Fibroblast of skin of left quadriceps (primary cell): Measurements from ENCODE around the gene RASGRP2.
A peak's percentile ranks its signal among the peaks of the same experiment; 100 is the strongest.

Experiments
- DNase-seq, 2 experiments: peaks; one replicate each; pipeline ENCODE4 v3.0.0-alpha.2; 2013; ENCODE audit warnings: low read depth in 2 of 2

RASGRP2 gene

GRCh38 chr11:64743591-64744543 is at the start of gene RASGRP2:
TSS of gene RASGRP2 (minus strand) at chr11:64744142. CDS start at chr11:64742866, 1,276 bp downstream.
- no peak for DNase-seq

GRCh38 chr11:64792482-64792881 is 48.5 kb upstream of the RASGRP2 start:
- no peak for DNase-seq

DNA sequence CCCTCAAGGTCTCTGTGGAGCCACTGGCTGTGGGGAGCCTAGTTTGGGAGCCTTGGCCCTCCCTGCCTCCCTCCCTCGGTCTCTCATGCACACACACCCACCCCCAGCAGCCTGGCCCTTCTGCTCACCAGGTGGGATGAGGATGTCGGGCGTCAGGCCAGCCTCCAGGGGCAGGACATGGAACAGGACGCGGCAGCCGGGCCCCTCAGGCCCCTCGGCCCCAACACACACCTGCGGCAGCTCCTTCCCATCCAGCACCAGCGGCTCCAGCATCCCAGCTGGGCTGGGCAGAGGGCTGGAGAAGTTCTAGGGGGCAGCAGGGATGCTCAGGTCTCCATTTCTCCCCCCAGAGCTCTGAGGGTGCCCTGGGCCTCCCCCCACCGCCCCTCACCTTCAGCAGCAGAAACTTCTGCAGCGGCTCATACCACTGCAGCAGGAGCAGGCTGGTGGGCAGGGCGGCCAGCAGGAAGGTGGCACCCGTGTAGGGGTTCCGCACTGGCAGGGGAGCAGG is 47.9 kb upstream of the RASGRP2 start:
- DNase-seq: no peak

DNA sequence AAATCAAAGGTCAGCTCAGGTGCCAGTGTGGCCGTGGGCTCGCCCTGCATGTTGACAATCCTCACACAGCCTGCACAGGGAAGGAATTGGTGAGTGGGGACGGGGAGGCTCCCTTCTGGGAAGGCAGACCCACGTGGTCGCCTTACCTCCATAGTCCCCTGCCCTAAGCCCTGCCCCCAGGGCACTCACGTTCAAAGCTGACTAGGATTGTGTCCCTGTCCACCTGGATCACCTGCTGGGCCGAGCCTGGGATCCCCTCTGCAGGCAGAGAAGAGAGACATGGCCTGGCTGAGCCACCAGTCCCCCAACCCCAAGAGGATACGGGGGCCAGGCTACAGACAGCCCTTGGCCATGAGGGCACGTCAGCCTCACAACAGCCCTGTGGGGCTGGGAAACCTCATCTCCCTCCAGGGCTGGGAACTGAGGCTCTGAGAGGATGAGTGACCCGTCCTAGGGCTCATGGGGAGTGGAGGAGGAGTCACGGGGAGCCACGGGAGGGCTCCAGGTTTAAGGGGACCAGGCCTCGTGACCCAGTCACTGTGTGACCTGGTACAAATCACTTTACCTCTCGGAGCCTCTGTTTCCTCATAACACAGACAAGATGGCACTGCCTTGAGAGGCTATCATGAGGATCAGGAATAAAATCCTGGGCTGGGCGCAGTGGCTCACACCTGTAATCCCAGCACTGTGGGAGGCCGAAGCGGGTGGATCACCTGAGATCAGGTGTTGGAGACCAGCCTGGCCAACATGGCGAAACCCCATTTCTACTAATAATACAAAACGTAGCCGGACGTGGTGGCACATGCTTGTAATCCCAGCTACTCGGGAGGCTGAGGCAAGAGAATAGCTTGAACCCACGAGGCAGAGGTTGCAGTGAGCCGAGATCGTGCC is 46.5 kb upstream of the RASGRP2 start:
- DNase-seq: no peak

DNA sequence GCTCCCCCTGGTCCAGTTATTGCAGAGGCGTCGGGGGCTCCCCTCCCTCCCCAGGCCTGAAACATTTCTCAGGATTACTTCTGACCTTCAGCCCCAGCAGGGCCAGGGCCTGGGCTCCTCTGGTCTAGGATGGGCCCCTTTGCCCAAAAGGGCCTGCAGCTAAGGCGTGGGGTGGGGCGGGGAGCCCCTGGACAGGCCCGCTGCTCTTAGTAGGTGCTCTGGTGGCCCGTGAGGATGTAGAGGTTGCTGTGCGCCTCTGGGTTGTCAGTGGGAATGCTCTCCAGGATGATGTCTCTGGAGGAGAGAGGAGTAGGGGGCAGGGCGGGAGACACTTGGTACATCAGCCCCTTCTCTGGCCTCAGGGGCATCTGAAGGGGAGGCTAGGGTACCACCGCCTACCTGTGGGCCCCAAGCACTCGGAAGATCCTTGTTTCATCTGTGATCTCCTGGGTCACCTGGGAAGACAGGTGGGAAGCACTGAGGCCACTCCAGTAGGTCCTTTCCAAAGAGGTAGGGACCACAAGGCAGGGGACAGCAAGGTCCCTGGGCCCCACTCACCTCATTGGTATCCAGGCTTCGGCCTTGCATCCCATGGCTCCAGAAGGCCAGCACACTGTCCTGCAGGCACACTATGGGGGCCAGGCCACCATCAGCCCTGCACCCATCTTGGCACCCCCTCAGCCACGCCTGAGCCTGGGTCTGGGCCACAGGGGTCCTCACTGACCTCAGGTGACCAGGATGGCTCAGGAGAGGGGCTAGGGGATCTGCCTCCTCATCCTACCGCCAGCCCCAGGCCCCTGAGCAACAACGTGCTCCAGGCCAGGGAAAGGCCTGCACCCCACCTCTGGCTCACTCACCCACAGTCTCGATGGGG is 45.6 kb upstream of the RASGRP2 start:
- DNase-seq: no peak

- no peak for DNase-seq
These were observed 44.6 kb upstream of the RASGRP2 start for GRCh38 chr11:64788321-64789215.

DNA sequence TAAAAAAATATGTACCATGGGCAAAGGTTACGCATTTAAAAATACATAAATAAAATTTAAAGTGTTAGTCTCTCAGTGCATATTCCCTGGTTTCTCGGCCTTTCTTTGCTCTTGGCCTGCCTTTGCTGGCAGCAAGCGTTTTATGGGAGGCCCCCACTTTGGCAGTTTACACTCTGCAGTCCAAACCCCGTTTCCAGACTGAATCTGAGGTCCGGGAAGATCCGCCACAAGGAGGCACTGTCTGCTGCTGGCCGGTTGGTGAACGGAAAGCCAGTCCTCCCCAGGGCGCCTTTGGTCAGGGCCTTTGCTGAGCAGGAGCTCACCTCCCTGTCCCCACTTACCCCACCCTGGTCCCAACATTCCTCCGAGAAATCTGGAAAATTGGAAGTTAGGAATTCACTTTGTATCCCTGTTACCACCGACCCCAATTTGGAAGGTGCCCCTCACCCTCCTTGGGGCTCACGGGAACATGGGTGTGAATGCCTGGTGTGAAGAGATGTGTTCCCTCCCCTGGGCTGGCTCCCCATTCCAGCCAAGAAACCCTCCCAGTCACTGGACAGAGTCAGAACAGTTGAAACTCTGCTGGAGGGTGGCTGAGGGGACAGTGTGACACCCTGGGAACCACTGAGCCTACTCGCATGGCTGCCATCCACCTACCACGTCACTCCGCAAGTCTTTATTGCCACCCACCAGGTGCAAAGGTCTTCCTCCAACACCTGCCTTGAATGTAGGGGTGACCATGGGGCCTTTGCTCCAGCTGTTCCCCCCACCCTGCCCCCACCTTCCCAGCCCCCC is 43.8 kb upstream of the RASGRP2 start:
- DNase-seq: no peak

GRCh38 chr11:64786308-64786707 is 42.4 kb upstream of the RASGRP2 start:
- no peak for DNase-seq

GRCh38 chr11:64784813-64785581 is 41.1 kb upstream of the RASGRP2 start:
- DNase-seq: no peak

DNA sequence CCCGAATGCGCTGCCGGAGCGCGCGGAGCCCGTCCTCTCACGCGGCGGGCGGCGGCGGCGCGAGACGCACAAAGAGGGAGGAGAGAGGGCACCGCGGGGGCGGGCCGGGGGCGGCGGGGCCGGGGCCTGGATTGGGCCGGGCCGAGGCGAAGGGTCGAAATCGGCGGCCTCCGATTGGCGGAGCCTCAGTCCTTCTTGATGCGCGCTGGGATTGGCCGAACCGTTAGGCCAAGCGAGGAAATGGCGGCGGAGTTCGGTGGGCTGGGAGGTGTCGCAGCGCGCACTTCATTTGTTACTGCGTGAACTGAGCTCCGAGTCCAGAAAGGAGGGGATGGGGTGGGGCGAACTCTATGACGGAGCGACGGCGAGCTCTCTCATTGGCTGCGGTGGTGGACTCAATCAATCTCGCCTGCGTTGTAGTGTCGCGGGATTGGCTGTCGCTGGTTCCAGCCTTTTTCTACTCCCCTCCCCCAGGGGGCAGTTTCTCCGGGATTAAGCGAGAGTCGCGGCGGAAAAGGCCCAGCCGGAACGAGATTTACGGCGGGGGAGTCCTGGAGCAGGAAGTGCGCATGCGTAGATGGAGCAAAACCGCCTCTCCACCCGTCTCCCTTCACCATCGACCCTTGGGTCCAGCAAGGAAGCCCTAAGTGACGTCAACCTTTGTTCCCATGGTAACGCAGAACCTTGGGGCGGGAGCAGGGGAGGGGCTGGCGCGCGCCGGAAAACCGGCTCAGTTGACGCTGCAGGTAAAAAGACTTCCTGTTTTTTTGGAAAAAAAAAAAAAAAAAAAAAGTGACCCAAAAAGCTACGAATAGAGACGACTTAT is 34.7 kb upstream of the RASGRP2 start, which contains the start of gene SF1:
Gene SF1, minus strand, starts transcription at position 70 of the 826 bp plus-strand sequence. CDS start 150 bp downstream, outside the sequence.
- DNase-seq: peak; percentile 100

DNA sequence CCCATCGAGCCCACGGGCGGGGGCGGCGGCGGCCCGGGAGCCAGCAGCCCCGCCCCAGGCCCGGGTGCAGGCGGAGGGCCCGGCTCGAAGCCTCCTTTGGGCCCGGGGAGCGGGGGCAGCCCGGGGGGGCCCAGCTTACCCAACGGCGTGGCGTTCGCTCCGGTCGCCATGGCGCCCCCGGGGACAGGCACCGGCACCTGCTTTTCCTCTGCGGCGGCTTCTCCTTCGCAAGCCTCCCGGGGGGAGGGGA is 34.2 kb upstream of the RASGRP2 start:
- DNase-seq: no peak

- peak; percentile 55 to 62 for DNase-seq
These were observed 33.7 kb upstream of the RASGRP2 start for GRCh38 chr11:64777449-64778222.

DNA sequence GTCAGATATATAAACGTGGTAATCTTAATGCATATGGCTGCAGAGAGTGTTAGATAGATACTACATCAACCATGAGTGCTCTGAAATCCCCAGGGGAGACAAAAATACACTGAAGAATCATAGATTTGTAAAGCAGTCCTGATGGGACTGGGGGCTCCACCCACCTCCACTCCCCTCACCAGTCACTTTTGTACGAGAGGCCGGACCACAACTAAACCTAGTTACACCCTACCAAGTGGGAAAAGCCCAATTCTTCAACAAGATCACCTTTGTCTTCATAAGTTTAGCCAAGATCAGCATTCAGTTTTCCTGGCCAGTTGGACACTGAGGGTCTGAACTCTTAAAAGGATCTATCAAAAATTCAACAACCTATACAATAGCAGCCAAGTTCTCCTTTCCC is 32.9 kb upstream of the RASGRP2 start:
- no peak for DNase-seq

GRCh38 chr11:64776425-64776824 is 32.5 kb upstream of the RASGRP2 start:
- no peak for DNase-seq

DNA sequence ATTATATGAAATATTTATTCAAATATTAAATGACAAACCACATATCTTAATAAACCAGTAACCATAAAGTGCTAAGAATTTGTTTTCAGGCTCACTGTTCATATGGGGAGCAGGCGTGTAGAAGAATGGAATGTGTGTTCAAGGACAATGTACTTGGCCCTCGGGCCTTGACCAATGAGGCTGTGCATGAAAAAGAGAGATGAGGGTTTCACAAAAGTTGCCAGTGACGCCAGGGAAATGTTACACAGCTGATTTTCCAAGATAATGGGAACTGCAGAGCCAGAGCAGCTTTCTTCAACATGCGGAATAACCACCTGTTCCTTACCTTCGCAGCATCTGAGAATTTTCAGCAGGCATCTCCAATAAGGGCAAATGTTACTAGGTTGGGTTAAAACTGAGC is 30.2 kb upstream of the RASGRP2 start:
- DNase-seq: no peak

- no peak for DNase-seq
These were observed 28.5 kb upstream of the RASGRP2 start for GRCh38 chr11:64772303-64773018.
